Panc1 (cell line): ENCODE measurements around the gene DTD1. TPM values are rescaled to one million over a fixed set of nuclear protein-coding genes. Genes with fewer than 3 reads are reported as not detected.

Experiments
- ATAC-seq: fragments of 200-7000 bp; cut with Tn5 transposase; 2 replicates; pipeline ENCODE4 v1.9.1; 2020; ENCODE audit warnings: mild to moderate bottlenecking, moderate library complexity
- BruUV-seq: library from RNA; stranded (reverse); fragments of 400-500 nt; replicated peaks from 2 replicates; lab custom pipeline; 2021; lab: Mats Ljungman, UMichigan
- CTCF ChIA-PET: fragments of 300-600 bp; sonication (Branson Sonifier 250); formaldehyde crosslinking; loops from one replicate; lab custom pipeline; 2022; ENCODE audit warnings: antibody characterized with exemption; lab: Charles Lee
- POLR2A ChIA-PET: fragments of 300-600 bp; sonication (Branson Sonifier 250); formaldehyde crosslinking; loops from one replicate; lab custom pipeline; 2022; ENCODE audit warnings: antibody characterized with exemption; lab: Charles Lee
- DNase-seq: peaks from one replicate; pipeline ENCODE4 v3.0.0-alpha.2; 2010; ENCODE audit warnings: low read depth, low spot score
- H3K27ac ChIP-seq: 2 replicates; pipeline ENCODE4 v1.5.1; 2011; ENCODE audit warnings: mild to moderate bottlenecking, low read length, inconsistent platforms
- H3K27me3 ChIP-seq: fragments of 200-500 bp; sonication (Bioruptor generic); 2 replicates; pipeline ENCODE4 v1.6.0; 2014; ENCODE audit warnings: low read length, inconsistent platforms; ENCODE audit not compliant: control insufficient read depth, insufficient read depth
- H3K36me3 ChIP-seq: fragments of 200-500 bp; sonication (Bioruptor generic); 2 replicates; pipeline ENCODE4 v1.5.1; 2014; ENCODE audit warnings: inconsistent platforms, mild to moderate bottlenecking, low read length, moderate library complexity; ENCODE audit not compliant: control insufficient read depth, insufficient read depth
- H3K4me1 ChIP-seq: 2 replicates; pipeline ENCODE4 v1.5.1; 2011; ENCODE audit warnings: inconsistent platforms, mild to moderate bottlenecking, low read length, moderate library complexity; ENCODE audit not compliant: control insufficient read depth, insufficient read depth
- H3K4me3 ChIP-seq, 2 experiments: 2 replicates each; pipeline ENCODE4 v1.5.1; 2011 to 2012; ENCODE audit warnings: low read depth in 2 of 2, low read length in 2 of 2, mild to moderate bottlenecking in 2 of 2, inconsistent platforms in 1 of 2, moderate library complexity in 1 of 2
- H3K9me3 ChIP-seq: fragments of 200-500 bp; sonication (Bioruptor generic); 2 replicates; pipeline ENCODE4 v1.5.1; 2014; ENCODE audit warnings: low read depth, mild to moderate bottlenecking, inconsistent platforms, low read length, moderate library complexity; ENCODE audit not compliant: control insufficient read depth, insufficient read depth
- CTCF ChIP-seq: fragments of 450-650 bp; IDR thresholded peaks from 2 replicates; pipeline ENCODE4 v1.5.1; 2017; ENCODE audit warnings: mild to moderate bottlenecking
- POLR2AphosphoS5 ChIP-seq: IDR thresholded peaks from 2 replicates; pipeline ENCODE4 v1.6.1; 2012; ENCODE audit warnings: mild to moderate bottlenecking, low read depth, low read length, moderate library complexity
- REST ChIP-seq, 2 experiments: IDR thresholded peaks; 2 replicates each; pipeline ENCODE4 v1.6.1; 2011 to 2012; ENCODE audit warnings: low read depth in 2 of 2, control low read depth in 1 of 2, low read length in 1 of 2, mild to moderate bottlenecking in 1 of 2, moderate library complexity in 1 of 2; ENCODE audit not compliant: insufficient read depth in 1 of 2
- SIN3A ChIP-seq: IDR thresholded peaks from 2 replicates; pipeline ENCODE4 v1.6.1; 2012; ENCODE audit warnings: low read depth, mild to moderate bottlenecking, low read length, moderate library complexity, borderline replicate concordance; ENCODE audit not compliant: insufficient read depth
- TCF7L2 ChIP-seq: IDR thresholded peaks from 2 replicates; pipeline ENCODE4 v1.6.1; 2011; ENCODE audit warnings: mild to moderate bottlenecking, low read depth, low read length, inconsistent platforms
- in situ Hi-C: cut with HindIII; loops from 2 replicates; pipeline ENCODE4 v1.10.0; 2016; ENCODE audit warnings: low sequenced_read_pairs, low pct_unique_long_range_greater_than_20kb
- intact Hi-C: fragments of 100-400 bp; cut with micrococcal nuclease; formaldehyde crosslinking; loops from one replicate; pipeline ENCODE4 v1.10.0; 2022; ENCODE audit not compliant: unreplicated experiment
- total RNA-seq: library from RNA; stranded (reverse); gene quantifications from one replicate; pipeline ENCODE4 v1.2.1, GENCODE V29; 2021; ENCODE audit not compliant: unreplicated experiment

Gene DTD1
- total RNA-seq, 1 experiment from 2014 or later = 23.6 TPM

- POLR2A ChIA-PET = no interaction called here
- TF ChIP-seq SIN3A (no peak), TCF7L2 (no peak), CTCF (no peak), REST (IDR thresholded peaks at IDR 0.05; ENCODE audit: insufficient read depth in 1 of 2, low read depth in 2 of 2, low read length in 1 of 2) (no peak), POLR2AphosphoS5 (no peak)
- Histone ChIP-seq H3K27ac (no peak overlapping the region), H3K27me3 (no peaks in the 10 kb centered on the region), H3K36me3 (no peaks in the 10 kb centered on the region; the same call in 1 of the 2 replicates), H3K9me3 (peaks cover 8% of the 10 kb centered on the region; the same call in 1 of the 2 replicates), H3K4me3 (no peak overlapping the region), H3K4me1 (peaks cover 4% of the 10 kb centered on the region; the same call in 1 of the 2 replicates)
- intact Hi-C loops (no loop called here), in situ Hi-C loops (no loop called here)
- DNase-seq = no peak
- BruUV-seq = no TSS peak
- no peak for ATAC-seq
- CTCF ChIA-PET = no interaction called here
Observed at GRCh38 chr20:18796282-18796833, 208.5 kb downstream of the DTD1 start.

- DNase-seq = no peak
- TF ChIP-seq SIN3A (no peak), REST (IDR thresholded peaks at IDR 0.05; ENCODE audit: insufficient read depth in 1 of 2, low read depth in 2 of 2, low read length in 1 of 2) (no peak), TCF7L2 (no peak), CTCF (no peak), POLR2AphosphoS5 (no peak)
- in situ Hi-C loops = no loop called here
- no TSS peak for BruUV-seq
- Histone ChIP-seq H3K4me3 (no peak overlapping the region), H3K27me3 (no peaks in the 10 kb centered on the region), H3K9me3 (no peaks in the 10 kb centered on the region), H3K27ac (no peak overlapping the region), H3K36me3 (no peaks in the 10 kb centered on the region), H3K4me1 (no peaks in the 10 kb centered on the region)
- intact Hi-C loops = no loop called here
- CTCF ChIA-PET = no interaction called here
- POLR2A ChIA-PET = no interaction called here
- ATAC-seq = no peak
Observed at GRCh38 chr20:18801516-18801915, 213.7 kb downstream of the DTD1 start.
